GM12874 (cell line): ENCODE results near the gene SNRPE.

Experiments used
- CTCF ChIP-seq: IDR thresholded peaks from 2 replicates; pipeline ENCODE4 v1.5.1; 2011; ENCODE audit warnings: low read depth, mild to moderate bottlenecking, control low read depth, low read length, moderate library complexity; ENCODE audit not compliant: insufficient read depth

SNRPE gene

GRCh38 chr1:203906932-203907331, 45.5 kb downstream of the SNRPE start:
- TF ChIP-seq CTCF: no peak

- TF ChIP-seq CTCF: no peak
These were observed 46.5 kb downstream of the SNRPE start for GRCh38 chr1:203907901-203908300.

- TF ChIP-seq CTCF: no peak
These were observed 50.4 kb downstream of the SNRPE start for GRCh38 chr1:203911806-203912205.

GRCh38 chr1:203913073-203913521, 51.7 kb downstream of the SNRPE start:
- no peak for TF ChIP-seq CTCF

GRCh38 chr1:203914292-203914691, 52.9 kb downstream of the SNRPE start:
- no peak for TF ChIP-seq CTCF

GRCh38 chr1:203915811-203916210, 54.4 kb downstream of the SNRPE start:
- no peak for TF ChIP-seq CTCF

GRCh38 chr1:203916756-203917155, 55.4 kb downstream of the SNRPE start:
- no peak for TF ChIP-seq CTCF
